Cardiac ventricle fibroblast (primary cell): Measurements from ENCODE around the gene COX6A1. TPM values are rescaled to one million over a fixed set of nuclear protein-coding genes. Genes with fewer than 3 reads are reported as not detected.

Experiments
- total RNA-seq: library from RNA; depleted of rRNA; stranded (reverse); fragments of >200 nt; gene quantifications from 2 replicates; pipeline ENCODE4 v1.2.3, GENCODE V29; 2015

Gene COX6A1
- total RNA-seq = 355 and 387 TPM in 2 replicates

GRCh38 chr12:120437735-120438494, at the start of gene COX6A1:
COX6A1 (plus strand) TSS chr12:120438113; CDS start chr12:120438127, 14 bp downstream.

GRCh38 chr12:120445911-120446843, 8.3 kb downstream of the COX6A1 start, which contains the start of the genes GATC and TRIAP1:
GATC (plus strand) TSS chr12:120446444; CDS start chr12:120446481, 37 bp downstream.
TRIAP1 (minus strand) TSS chr12:120446384; CDS start chr12:120446372, 12 bp downstream.

GRCh38 chr12:120469450-120470149, 31.7 kb downstream of the COX6A1 start, which contains the start of gene SRSF9:
SRSF9 (minus strand) TSS chr12:120469748; CDS start chr12:120469609, 139 bp downstream.

Other genes with a start within 250 kb of the COX6A1 start
- gene GCN1, start 243.4 kb upstream of the COX6A1 start, total RNA-seq = 49.6 and 50.7 TPM in 2 replicates
- 3,449 and 3,504 TPM in 2 replicates for gene RPLP0, start 237.0 kb upstream of the COX6A1 start, total RNA-seq
- 60.2 and 63.2 TPM in 2 replicates for gene PXN, start 172.4 kb upstream of the COX6A1 start, total RNA-seq
- under 0.01 TPM in 2 replicates for gene RNU4-2, start 146.2 kb upstream of the COX6A1 start, total RNA-seq
- under 0.01 TPM in 2 replicates for gene RNU4-1, start 144.9 kb upstream of the COX6A1 start, total RNA-seq
- gene SIRT4, start 135.8 kb upstream of the COX6A1 start, total RNA-seq = 0.50 and 2.6 TPM in 2 replicates
- gene PLA2G1B, start 110.3 kb upstream of the COX6A1 start, total RNA-seq = not detected in 2 replicates
- not detected in 2 replicates for gene MSI1, start 68.9 kb upstream of the COX6A1 start, total RNA-seq
- 22.5 and 27.4 TPM in 2 replicates for gene TRIAP1, start 8.3 kb downstream of the COX6A1 start, total RNA-seq
- 15.5 and 15.8 TPM in 2 replicates for gene GATC, start 8.3 kb downstream of the COX6A1 start, total RNA-seq
- 58.2 and 58.8 TPM in 2 replicates for gene SRSF9, start 31.6 kb downstream of the COX6A1 start, total RNA-seq
- 242 and 291 TPM in 2 replicates for gene DYNLL1, start 58.0 kb downstream of the COX6A1 start, total RNA-seq
- gene COQ5, start 91.0 kb downstream of the COX6A1 start, total RNA-seq = 17.8 and 24.1 TPM in 2 replicates
- gene RNF10, start 96.2 kb downstream of the COX6A1 start, total RNA-seq = 78.5 and 86.4 TPM in 2 replicates
- gene POP5, start 143.3 kb downstream of the COX6A1 start, total RNA-seq = 16.7 and 20.7 TPM in 2 replicates
- gene CABP1, start 202.5 kb downstream of the COX6A1 start, total RNA-seq = 0.44 TPM in 1 of 2 replicates, not detected in the other
- 72.6 and 74.4 TPM in 2 replicates for gene MLEC, start 249.0 kb downstream of the COX6A1 start, total RNA-seq